Stimulated activated CD4-positive, alpha-beta T cell treated with anti-CD3 and anti-CD28 coated beads, Interleukin-15, amount 100 ng/mL, for 24 hours (primary cell): ENCODE results near the gene BRSK2.

Source experiments
- DNase-seq: peaks from one replicate; pipeline ENCODE4 v3.0.0-alpha.2; 2020

BRSK2 gene

GRCh38 chr11:1377231-1377780 lies 12.4 kb upstream of the BRSK2 start:
- DNase-seq, result no peak

- DNase-seq, result no peak
Observed at GRCh38 chr11:1381793-1382425, 7.8 kb upstream of the BRSK2 start.

GRCh38 chr11:1382429-1382828 lies 7.3 kb upstream of the BRSK2 start:
- no peak for DNase-seq

GRCh38 chr11:1382831-1383607 lies 6.7 kb upstream of the BRSK2 start:
- DNase-seq, result peak; percentile 87

GRCh38 chr11:1384199-1384970 lies 5.3 kb upstream of the BRSK2 start:
- peak; percentile 48 for DNase-seq

- no peak for DNase-seq
Observed at GRCh38 chr11:1387521-1387920, 2.2 kb upstream of the BRSK2 start.

GRCh38 chr11:1387961-1388762 lies 1.6 kb upstream of the BRSK2 start:
- DNase-seq, result no peak

GRCh38 chr11:1388763-1389102 lies 1.0 kb upstream of the BRSK2 start:
- no peak for DNase-seq

GRCh38 chr11:1389103-1389931 lies 417 bp upstream of the BRSK2 start:
- DNase-seq, result peak; percentile 98

- no peak for DNase-seq
Observed at GRCh38 chr11:1390569-1391164, 933 bp downstream of the BRSK2 start.

- DNase-seq, result no peak
Observed at GRCh38 chr11:1391165-1392075, 1.7 kb downstream of the BRSK2 start.

- DNase-seq, result no peak
Observed at GRCh38 chr11:1392111-1392510, 2.4 kb downstream of the BRSK2 start.

- DNase-seq, result no peak
Observed at GRCh38 chr11:1392561-1392960, 2.8 kb downstream of the BRSK2 start.

- no peak for DNase-seq
Observed at GRCh38 chr11:1393038-1393710, 3.4 kb downstream of the BRSK2 start.

GRCh38 chr11:1394936-1395772 lies 5.4 kb downstream of the BRSK2 start:
- no peak for DNase-seq

- DNase-seq, result no peak
Observed at GRCh38 chr11:1395773-1396374, 6.1 kb downstream of the BRSK2 start.

GRCh38 chr11:1396375-1396841 lies 6.7 kb downstream of the BRSK2 start:
- DNase-seq, result no peak
